Fibroblast of lung (primary cell): ENCODE measurements around the gene FCRL3.

Source experiments
- CTCF ChIP-seq, 2 donors: IDR thresholded peaks in 1 of 2; conservative IDR thresholded peaks in 1 of 2; 1 replicate in 1 of 2; 2 replicates in 1 of 2; pipeline ENCODE4 v1.5.1; 2011 to 2012; ENCODE audit warnings: low read length in 2 of 2, control low read depth in 1 of 2, inconsistent platforms in 1 of 2, low read depth in 1 of 2, mild to moderate bottlenecking in 1 of 2
- EZH2 ChIP-seq: IDR thresholded peaks from 2 replicates; pipeline ENCODE4 v1.5.1; 2012; ENCODE audit warnings: low read length, control low read depth, mild to moderate bottlenecking; ENCODE audit errors: missing control alignments

- TF ChIP-seq CTCF (conservative IDR thresholded peaks at IDR 0.05 in 1 of 2, IDR thresholded peaks at IDR 0.05 in 1 of 2; ENCODE audit: low read depth in 1 of 2, low read length in 2 of 2), result no peak
- no peak for TF ChIP-seq EZH2
Measured at GRCh38 chr1:157659576-157660247, 40.9 kb downstream of the FCRL3 start.
